Prostate gland (tissue), 2 donors: ENCODE results near the gene TMEM9B.

Experiments used
- POLR2A ChIP-seq: fragments of 450-650 bp; IDR thresholded peaks from one replicate; pipeline ENCODE4 v1.6.1; 2016; ENCODE audit warnings: antibody characterized with exemption, mild to moderate bottlenecking
- POLR2AphosphoS5 ChIP-seq: sonication (generic); formaldehyde crosslinking; IDR thresholded peaks from one replicate; pipeline ENCODE4 v1.6.1; 2017; ENCODE audit warnings: antibody characterized with exemption
- TF ChIP-seq, protein P1 (sequence below), 4 experiments: fragments of 200-600 bp in 2 of 4; fragments of 450-650 bp in 2 of 4; sonication (generic) in 2 of 4; IDR thresholded peaks; 1 replicate in 3 of 4; 2 replicates in 1 of 4; pipeline ENCODE4 v1.5.1; 2016 to 2019; ENCODE audit warnings: antibody characterized with exemption in 4 of 4, mild to moderate bottlenecking in 2 of 4, moderate library complexity in 2 of 4

DNA sequence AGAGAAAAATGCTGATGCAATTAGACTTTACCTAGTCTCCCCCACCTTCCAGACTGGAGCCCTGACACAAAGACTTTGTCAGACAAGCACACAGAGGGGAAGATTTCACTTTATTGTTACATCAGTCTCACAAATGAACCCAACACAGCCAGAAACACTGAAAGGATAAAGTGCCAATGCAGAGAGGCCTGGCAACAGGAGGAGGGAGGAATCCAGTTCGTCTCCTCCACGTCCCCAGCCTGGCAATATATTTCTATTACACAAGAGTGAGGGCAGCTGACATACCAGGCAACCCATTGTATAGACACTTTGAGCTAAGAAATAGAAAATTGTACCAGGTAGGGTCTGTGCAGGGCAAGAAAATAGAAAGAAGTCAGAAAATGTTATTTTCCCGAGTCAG lies 16.2 kb upstream of the TMEM9B start:
- TF ChIP-seq, protein P1, sequence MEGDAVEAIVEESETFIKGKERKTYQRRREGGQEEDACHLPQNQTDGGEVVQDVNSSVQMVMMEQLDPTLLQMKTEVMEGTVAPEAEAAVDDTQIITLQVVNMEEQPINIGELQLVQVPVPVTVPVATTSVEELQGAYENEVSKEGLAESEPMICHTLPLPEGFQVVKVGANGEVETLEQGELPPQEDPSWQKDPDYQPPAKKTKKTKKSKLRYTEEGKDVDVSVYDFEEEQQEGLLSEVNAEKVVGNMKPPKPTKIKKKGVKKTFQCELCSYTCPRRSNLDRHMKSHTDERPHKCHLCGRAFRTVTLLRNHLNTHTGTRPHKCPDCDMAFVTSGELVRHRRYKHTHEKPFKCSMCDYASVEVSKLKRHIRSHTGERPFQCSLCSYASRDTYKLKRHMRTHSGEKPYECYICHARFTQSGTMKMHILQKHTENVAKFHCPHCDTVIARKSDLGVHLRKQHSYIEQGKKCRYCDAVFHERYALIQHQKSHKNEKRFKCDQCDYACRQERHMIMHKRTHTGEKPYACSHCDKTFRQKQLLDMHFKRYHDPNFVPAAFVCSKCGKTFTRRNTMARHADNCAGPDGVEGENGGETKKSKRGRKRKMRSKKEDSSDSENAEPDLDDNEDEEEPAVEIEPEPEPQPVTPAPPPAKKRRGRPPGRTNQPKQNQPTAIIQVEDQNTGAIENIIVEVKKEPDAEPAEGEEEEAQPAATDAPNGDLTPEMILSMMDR (IDR thresholded peaks at IDR 0.05), result no peak
- TF ChIP-seq POLR2AphosphoS5 (no peak), POLR2A (no peak)
